Karpas-422 (cell line): ENCODE results near the gene ZNF516. TPM values are rescaled to one million over a fixed set of nuclear protein-coding genes. Genes with fewer than 3 reads are reported as not detected.
A peak's percentile ranks its signal among the peaks of the same experiment; 100 is the strongest.

Source experiments
- DNase-seq: peaks from one replicate; pipeline ENCODE4 v3.0.0-alpha.2; 2015
- H2AFZ ChIP-seq: fragments of 200-600 bp; sonication (generic); 2 replicates; pipeline ENCODE4 v1.6.1; 2014; ENCODE audit warnings: antibody characterized with exemption, low read length, mixed read lengths
- H3K27ac ChIP-seq: fragments of 200-600 bp; sonication (generic); 2 replicates; pipeline ENCODE4 v1.5.1; 2014; ENCODE audit warnings: mild to moderate bottlenecking, low read length, moderate library complexity
- H3K27me3 ChIP-seq: fragments of 200-600 bp; sonication (generic); 2 replicates; pipeline ENCODE4 v1.6.1; 2014; ENCODE audit warnings: low read length, mixed read lengths
- H3K36me3 ChIP-seq: fragments of 200-600 bp; sonication (generic); 2 replicates; pipeline ENCODE4 v1.6.1; 2014; ENCODE audit warnings: low read length, mixed read lengths; ENCODE audit not compliant: insufficient read depth
- H3K4me1 ChIP-seq: fragments of 200-600 bp; sonication (generic); 2 replicates; pipeline ENCODE4 v1.6.1; 2014; ENCODE audit warnings: mild to moderate bottlenecking, low read length, mixed read lengths
- H3K4me2 ChIP-seq: fragments of 200-600 bp; sonication (generic); 2 replicates; pipeline ENCODE4 v1.6.1; 2014; ENCODE audit warnings: low read length, low read depth, mild to moderate bottlenecking; ENCODE audit not compliant: poor library complexity, severe bottlenecking
- H3K4me3 ChIP-seq: fragments of 200-600 bp; sonication (generic); 2 replicates; pipeline ENCODE4 v1.5.1; 2014; ENCODE audit warnings: mild to moderate bottlenecking, antibody characterized with exemption, low read length, mixed read lengths
- H3K79me2 ChIP-seq: fragments of 200-600 bp; sonication (generic); 2 replicates; pipeline ENCODE4 v1.6.1; 2014; ENCODE audit warnings: mild to moderate bottlenecking, low read length, mixed read lengths
- H3K9ac ChIP-seq: fragments of 200-600 bp; sonication (generic); 2 replicates; pipeline ENCODE4 v1.6.0; 2014; ENCODE audit warnings: low read length
- H3K9me2 ChIP-seq: fragments of 200-600 bp; sonication (generic), shearing (Covaris generic); replicated peaks from 2 replicates; pipeline ENCODE4 v1.6.0; 2014; ENCODE audit warnings: mild to moderate bottlenecking, low read length, moderate library complexity; ENCODE audit not compliant: insufficient read depth
- H3K9me3 ChIP-seq: fragments of 300-700, 200-600 bp; sonication (generic); 2 replicates; pipeline ENCODE4 v1.6.1; 2014; ENCODE audit warnings: low read length, mixed read lengths
- H4K20me1 ChIP-seq: fragments of 200-600 bp; sonication (generic); 2 replicates; pipeline ENCODE4 v1.6.1; 2014; ENCODE audit warnings: mild to moderate bottlenecking, antibody characterized with exemption, low read length, low read depth; ENCODE audit not compliant: insufficient read depth
- total RNA-seq: library from RNA; depleted of rRNA; stranded (reverse); fragments of >200 nt; shearing (Covaris generic); gene quantifications from 2 replicates; pipeline ENCODE4 v1.2.3, GENCODE V29; 2014; ENCODE audit warnings: low replicate concordance

The ZNF516 gene
- total RNA-seq, 1 experiment from 2014 or later, result 41.0 TPM

- peaks cover 76% of the 10 kb centered on the region for H4K20me1 ChIP-seq
- peak overlapping the region; percentile 42 for H3K4me2 ChIP-seq
- peaks cover 41% of the 10 kb centered on the region for H3K36me3 ChIP-seq
- H3K9me3 ChIP-seq, result no peaks in the 10 kb centered on the region
- H3K9me2 ChIP-seq, result no peaks in the 10 kb centered on the region
- peak overlapping the region; percentile 29 for H3K4me3 ChIP-seq
- H3K9ac ChIP-seq, result no peak overlapping the region
- H3K4me1 ChIP-seq, result peaks cover 45% of the 10 kb centered on the region
- H3K79me2 ChIP-seq, result peaks cover 100% of the 10 kb centered on the region
- H3K27ac ChIP-seq, result peak overlapping the region; percentile 56
- no peaks in the 10 kb centered on the region for H3K27me3 ChIP-seq
- no peak overlapping the region for H2AFZ ChIP-seq
- no peak for DNase-seq
Measured at GRCh38 chr18:76431437-76432273, 63.4 kb downstream of the ZNF516 start.

GRCh38 chr18:76430636-76431035, 64.4 kb downstream of the ZNF516 start:
- no peak for DNase-seq
- Histone ChIP-seq H3K9me2 (no peaks in the 10 kb centered on the region), H4K20me1 (peaks cover 78% of the 10 kb centered on the region), H2AFZ (no peak overlapping the region), H3K9ac (no peak overlapping the region), H3K79me2 (peaks cover 100% of the 10 kb centered on the region), H3K36me3 (peaks cover 33% of the 10 kb centered on the region), H3K27ac (peak overlapping the region; percentile 56), H3K9me3 (no peaks in the 10 kb centered on the region), H3K4me1 (peaks cover 45% of the 10 kb centered on the region), H3K27me3 (no peaks in the 10 kb centered on the region), H3K4me3 (peak overlapping the region; percentile 29; the same call in 1 of the 2 replicates), H3K4me2 (peak overlapping the region; percentile 42)

GRCh38 chr18:76429262-76430126, 65.5 kb downstream of the ZNF516 start:
- Histone ChIP-seq H4K20me1 (peaks cover 88% of the 10 kb centered on the region), H3K4me1 (peaks cover 45% of the 10 kb centered on the region), H3K4me2 (no peak overlapping the region), H3K27ac (peak overlapping the region; percentile 56; the same call in 1 of the 2 replicates), H3K27me3 (no peaks in the 10 kb centered on the region), H3K9me2 (no peaks in the 10 kb centered on the region), H3K4me3 (no peak overlapping the region), H2AFZ (no peak overlapping the region), H3K79me2 (peaks cover 100% of the 10 kb centered on the region), H3K36me3 (peaks cover 25% of the 10 kb centered on the region), H3K9me3 (no peaks in the 10 kb centered on the region), H3K9ac (no peak overlapping the region)
- DNase-seq, result no peak

- H3K27ac ChIP-seq, result peak overlapping the region; percentile 2; the same call in 1 of the 2 replicates
- H3K9me2 ChIP-seq, result no peaks in the 10 kb centered on the region
- no peak overlapping the region for H2AFZ ChIP-seq
- no peak overlapping the region for H3K4me3 ChIP-seq
- H3K79me2 ChIP-seq, result peaks cover 98% of the 10 kb centered on the region
- no peak overlapping the region for H3K4me2 ChIP-seq
- H3K27me3 ChIP-seq, result no peaks in the 10 kb centered on the region
- H4K20me1 ChIP-seq, result peaks cover 82% of the 10 kb centered on the region
- no peak overlapping the region for H3K9ac ChIP-seq
- H3K36me3 ChIP-seq, result peaks cover 17% of the 10 kb centered on the region; the same call in 1 of the 2 replicates
- DNase-seq, result no peak
- no peaks in the 10 kb centered on the region for H3K9me3 ChIP-seq
- H3K4me1 ChIP-seq, result peaks cover 45% of the 10 kb centered on the region
Measured at GRCh38 chr18:76428396-76429261, 66.4 kb downstream of the ZNF516 start.

DNA sequence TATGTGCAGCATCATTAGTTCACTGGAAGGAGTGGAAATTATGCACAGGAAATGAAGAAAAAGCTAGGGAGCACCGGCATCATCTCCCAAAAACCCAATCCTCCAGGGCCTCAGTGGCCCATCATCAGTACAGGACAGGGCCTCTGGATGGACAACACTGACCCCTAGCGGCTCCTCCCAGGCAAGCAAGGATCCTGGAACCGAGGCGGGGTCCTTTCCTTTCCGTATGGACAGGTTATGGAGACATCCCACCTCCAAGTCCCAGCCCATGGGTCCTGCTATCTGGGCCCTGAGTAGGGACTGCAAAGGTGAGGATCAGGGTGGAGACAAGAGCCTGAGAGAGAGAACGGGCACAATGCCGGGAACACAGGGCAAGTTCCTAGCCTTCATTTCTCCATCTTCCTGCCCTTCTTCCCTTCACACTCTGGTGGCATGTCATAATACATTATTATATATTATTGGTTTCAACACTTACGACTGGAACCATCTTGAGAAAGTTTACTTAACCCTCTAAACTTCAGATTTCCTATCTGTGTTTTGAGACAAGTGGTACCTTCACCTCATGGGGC, 68.2 kb downstream of the ZNF516 start:
- no peak overlapping the region for H3K4me3 ChIP-seq

GRCh38 chr18:76425146-76426131, 69.6 kb downstream of the ZNF516 start:
- no peak overlapping the region for H3K9ac ChIP-seq
- H3K36me3 ChIP-seq, result no peaks in the 10 kb centered on the region; the same call in 1 of the 2 replicates
- peaks cover 69% of the 10 kb centered on the region for H4K20me1 ChIP-seq
- H3K9me2 ChIP-seq, result no peaks in the 10 kb centered on the region
- H3K9me3 ChIP-seq, result no peaks in the 10 kb centered on the region
- no peak for DNase-seq
- H3K4me3 ChIP-seq, result no peak overlapping the region
- H3K79me2 ChIP-seq, result peaks cover 97% of the 10 kb centered on the region
- no peaks in the 10 kb centered on the region for H3K27me3 ChIP-seq
- H3K4me2 ChIP-seq, result no peak overlapping the region
- H3K27ac ChIP-seq, result no peak overlapping the region
- no peak overlapping the region for H2AFZ ChIP-seq
- peaks cover 18% of the 10 kb centered on the region for H3K4me1 ChIP-seq

More for the DNA sequence above, 68.2 kb downstream of the ZNF516 start:
- Histone ChIP-seq H3K27ac (no peak overlapping the region), H4K20me1 (peaks cover 79% of the 10 kb centered on the region), H3K36me3 (peaks cover 6% of the 10 kb centered on the region), H3K4me1 (peaks cover 32% of the 10 kb centered on the region), H3K4me2 (no peak overlapping the region), H3K9ac (no peak overlapping the region), H3K9me2 (no peaks in the 10 kb centered on the region), H3K27me3 (no peaks in the 10 kb centered on the region), H3K79me2 (peaks cover 97% of the 10 kb centered on the region), H2AFZ (no peak overlapping the region), H3K9me3 (no peaks in the 10 kb centered on the region)
- DNase-seq, result peak; percentile 68

GRCh38 chr18:76422838-76423237, 72.2 kb downstream of the ZNF516 start:
- peaks cover 22% of the 10 kb centered on the region for H3K4me1 ChIP-seq
- no peaks in the 10 kb centered on the region for H3K9me3 ChIP-seq
- H3K79me2 ChIP-seq, result peaks cover 97% of the 10 kb centered on the region
- H3K4me3 ChIP-seq, result no peak overlapping the region
- H3K4me2 ChIP-seq, result no peak overlapping the region
- no peaks in the 10 kb centered on the region for H3K9me2 ChIP-seq
- no peak overlapping the region for H3K9ac ChIP-seq
- H2AFZ ChIP-seq, result no peak overlapping the region
- no peaks in the 10 kb centered on the region for H3K27me3 ChIP-seq
- DNase-seq, result no peak
- no peak overlapping the region for H3K27ac ChIP-seq
- H3K36me3 ChIP-seq, result no peaks in the 10 kb centered on the region; the same call in 1 of the 2 replicates
- peaks cover 70% of the 10 kb centered on the region for H4K20me1 ChIP-seq
